IPS-20b (cell line): ENCODE measurements around the gene LAMB3.
A peak's percentile ranks its signal among the peaks of the same experiment; 100 is the strongest.

Experiments used
- H3K27ac ChIP-seq: one replicate; pipeline ENCODE4 v1.5.1; 2013; ENCODE audit warnings: low read length
- H3K27me3 ChIP-seq: 2 replicates; pipeline ENCODE4 v1.6.1; 2013; ENCODE audit warnings: mild to moderate bottlenecking, low read length, inconsistent platforms; ENCODE audit not compliant: insufficient read depth
- H3K36me3 ChIP-seq: 2 replicates; pipeline ENCODE4 v1.6.1; 2013; ENCODE audit warnings: low read depth, mild to moderate bottlenecking, inconsistent platforms, low read length, moderate library complexity; ENCODE audit not compliant: insufficient read depth
- H3K4me1 ChIP-seq: 2 replicates; pipeline ENCODE4 v1.6.1; 2013; ENCODE audit warnings: mild to moderate bottlenecking, control low read depth, inconsistent platforms, low read length, moderate library complexity; ENCODE audit not compliant: insufficient read depth
- H3K4me3 ChIP-seq: 2 replicates; pipeline ENCODE4 v1.5.1; 2013; ENCODE audit warnings: mild to moderate bottlenecking, low read length, inconsistent platforms
- H3K9ac ChIP-seq: 2 replicates; pipeline ENCODE4 v1.6.1; 2013; ENCODE audit warnings: low read depth, mild to moderate bottlenecking, inconsistent platforms, low read length, moderate library complexity
- H3K9me3 ChIP-seq: 2 replicates; pipeline ENCODE4 v1.6.1; 2013; ENCODE audit warnings: mild to moderate bottlenecking, low read depth, low read length, inconsistent platforms; ENCODE audit not compliant: insufficient read depth

Gene LAMB3

GRCh38 chr1:209584231-209584672, 68.0 kb downstream of the LAMB3 start:
- Histone ChIP-seq H3K27ac (no peak overlapping the region), H3K9me3 (no peaks in the 10 kb centered on the region; the same call in 1 of the 2 replicates), H3K4me1 (peaks cover 18% of the 10 kb centered on the region), H3K4me3 (peak overlapping the region; percentile 67), H3K36me3 (no peaks in the 10 kb centered on the region), H3K9ac (no peak overlapping the region; the same call in 1 of the 2 replicates), H3K27me3 (peaks cover 34% of the 10 kb centered on the region)

GRCh38 chr1:209583408-209583807, 68.8 kb downstream of the LAMB3 start, which contains the start of gene CAMK1G:
CAMK1G (plus strand) TSS chr1:209583714; CDS start chr1:209594984, 11,270 bp downstream.
- H3K4me1 ChIP-seq: peaks cover 18% of the 10 kb centered on the region
- H3K4me3 ChIP-seq: peak within 1 kb of the TSS; percentile 67
- H3K27me3 ChIP-seq: peaks cover 34% of the 10 kb centered on the region
- no peaks in the 10 kb centered on the region for H3K36me3 ChIP-seq
- no peaks in the 10 kb centered on the region; the same call in 1 of the 2 replicates for H3K9me3 ChIP-seq
- H3K27ac ChIP-seq: no peak within 1 kb of the TSS
- H3K9ac ChIP-seq: peak within 1 kb of the TSS; percentile 2; the same call in 1 of the 2 replicates

- no peaks in the 10 kb centered on the region for H3K36me3 ChIP-seq
- no peaks in the 10 kb centered on the region for H3K9me3 ChIP-seq
- H3K9ac ChIP-seq: no peak overlapping the region
- peaks cover 24% of the 10 kb centered on the region for H3K27me3 ChIP-seq
- H3K27ac ChIP-seq: no peak overlapping the region
- peaks cover 4% of the 10 kb centered on the region; the same call in 1 of the 2 replicates for H3K4me1 ChIP-seq
- no peak overlapping the region for H3K4me3 ChIP-seq
These were observed 71.6 kb downstream of the LAMB3 start for GRCh38 chr1:209580577-209580976.

- Histone ChIP-seq H3K27me3 (peaks cover 13% of the 10 kb centered on the region; the same call in 1 of the 2 replicates), H3K4me3 (no peak overlapping the region), H3K36me3 (no peaks in the 10 kb centered on the region), H3K27ac (no peak overlapping the region), H3K9ac (no peak overlapping the region), H3K4me1 (no peaks in the 10 kb centered on the region), H3K9me3 (no peaks in the 10 kb centered on the region)
These were observed 74.9 kb downstream of the LAMB3 start for GRCh38 chr1:209577346-209577745.

- Histone ChIP-seq H3K27ac (no peak overlapping the region), H3K9ac (no peak overlapping the region), H3K36me3 (no peaks in the 10 kb centered on the region), H3K4me3 (no peak overlapping the region), H3K27me3 (peaks cover 13% of the 10 kb centered on the region; the same call in 1 of the 2 replicates), H3K4me1 (no peaks in the 10 kb centered on the region), H3K9me3 (no peaks in the 10 kb centered on the region)
These were observed 75.6 kb downstream of the LAMB3 start for GRCh38 chr1:209576392-209577197.

- no peak overlapping the region for H3K27ac ChIP-seq
- H3K27me3 ChIP-seq: peaks cover 21% of the 10 kb centered on the region
- H3K36me3 ChIP-seq: no peaks in the 10 kb centered on the region
These were observed 81.5 kb downstream of the LAMB3 start for GRCh38 chr1:209570743-209571142.

GRCh38 chr1:209569455-209570207, 82.6 kb downstream of the LAMB3 start:
- no peaks in the 10 kb centered on the region for H3K36me3 ChIP-seq
- no peak overlapping the region for H3K27ac ChIP-seq
- H3K9ac ChIP-seq: no peak overlapping the region
- H3K4me3 ChIP-seq: no peak overlapping the region
- no peaks in the 10 kb centered on the region for H3K4me1 ChIP-seq
- peaks cover 28% of the 10 kb centered on the region for H3K27me3 ChIP-seq
- H3K9me3 ChIP-seq: no peaks in the 10 kb centered on the region

More at GRCh38 chr1:209570743-209571142, 81.5 kb downstream of the LAMB3 start:
- H3K4me3 ChIP-seq: no peak overlapping the region
- no peaks in the 10 kb centered on the region for H3K9me3 ChIP-seq
- H3K4me1 ChIP-seq: no peaks in the 10 kb centered on the region
- H3K9ac ChIP-seq: no peak overlapping the region

GRCh38 chr1:209567698-209568175, 84.5 kb downstream of the LAMB3 start:
- H3K9ac ChIP-seq: no peak overlapping the region
- no peaks in the 10 kb centered on the region for H3K36me3 ChIP-seq
- H3K27ac ChIP-seq: no peak overlapping the region
- H3K9me3 ChIP-seq: no peaks in the 10 kb centered on the region
- peaks cover 23% of the 10 kb centered on the region for H3K27me3 ChIP-seq
- H3K4me1 ChIP-seq: no peaks in the 10 kb centered on the region
- H3K4me3 ChIP-seq: no peak overlapping the region

GRCh38 chr1:209565759-209566678, 86.2 kb downstream of the LAMB3 start:
- Histone ChIP-seq H3K36me3 (no peaks in the 10 kb centered on the region), H3K27me3 (peaks cover 20% of the 10 kb centered on the region), H3K4me3 (no peak overlapping the region), H3K4me1 (no peaks in the 10 kb centered on the region), H3K9me3 (no peaks in the 10 kb centered on the region), H3K9ac (0 out of 2 replicates have a peak overlapping the region, but pooled peaks have one; percentile 23), H3K27ac (no peak overlapping the region)
